GM18907 (cell line): Measurements from ENCODE around the gene SH3TC1.

ENCODE experiments used
- ATAC-seq: cut with Tn5 transposase; IDR thresholded peaks from one replicate; pipeline ENCODE4 v1.9.1; 2021; ENCODE audit warnings: mild to moderate bottlenecking, moderate library complexity; ENCODE audit not compliant: unreplicated experiment

Gene SH3TC1

GRCh38 chr4:8198906-8199593, at the start of gene SH3TC1:
TSS of gene SH3TC1 (plus strand) at chr4:8199290. CDS start at chr4:8205195, 5,905 bp downstream.
- peak; percentile 76 for ATAC-seq

- no peak for ATAC-seq
Measured at GRCh38 chr4:8149664-8150063, 49.4 kb upstream of the SH3TC1 start.

- ATAC-seq = no peak
Measured at GRCh38 chr4:8150152-8151090, 48.7 kb upstream of the SH3TC1 start.

- ATAC-seq = no peak
Measured at GRCh38 chr4:8151165-8151650, 47.9 kb upstream of the SH3TC1 start.

- ATAC-seq = no peak
Measured at GRCh38 chr4:8152090-8152864, 46.8 kb upstream of the SH3TC1 start.

- ATAC-seq = no peak
Measured at GRCh38 chr4:8152865-8153257, 46.2 kb upstream of the SH3TC1 start.

- no peak for ATAC-seq
Measured at GRCh38 chr4:8153441-8153840, 45.6 kb upstream of the SH3TC1 start.

GRCh38 chr4:8155048-8155447, 44.0 kb upstream of the SH3TC1 start:
- no peak for ATAC-seq

- ATAC-seq = no peak
Measured at GRCh38 chr4:8155660-8156421, 43.2 kb upstream of the SH3TC1 start.

GRCh38 chr4:8156617-8157016, 42.5 kb upstream of the SH3TC1 start:
- no peak for ATAC-seq

- ATAC-seq = no peak
Measured at GRCh38 chr4:8157496-8157895, 41.6 kb upstream of the SH3TC1 start.

GRCh38 chr4:8157944-8158709, 41.0 kb upstream of the SH3TC1 start:
- no peak for ATAC-seq

- peak; percentile 96 for ATAC-seq
Measured at GRCh38 chr4:8158710-8159536, 40.2 kb upstream of the SH3TC1 start, which contains the start of gene ABLIM2. TSS of gene ABLIM2 (minus strand) at chr4:8158813. CDS start at chr4:8158689, 124 bp downstream.

- no peak for ATAC-seq
Measured at GRCh38 chr4:8159537-8160232, 39.4 kb upstream of the SH3TC1 start.

GRCh38 chr4:8160233-8160560, 38.9 kb upstream of the SH3TC1 start:
- no peak for ATAC-seq

- no peak for ATAC-seq
Measured at GRCh38 chr4:8160572-8160971, 38.5 kb upstream of the SH3TC1 start.

GRCh38 chr4:8162625-8163024, 36.5 kb upstream of the SH3TC1 start:
- ATAC-seq = no peak

- ATAC-seq = no peak
Measured at GRCh38 chr4:8163026-8163425, 36.1 kb upstream of the SH3TC1 start.
